Measurements from ENCODE around the gene MAP4. TPM values are rescaled to one million over a fixed set of nuclear protein-coding genes. Genes with fewer than 3 reads are reported as not detected.

MAP4 gene
- total and polyA plus RNA-seq, 2 of the 13 experiments (the other 11 are each of a cell fraction or from before 2014, with no cell fraction given) = 33.1 to 38.7 TPM

GRCh38 chr3:47802734-47803479 is 213.3 kb downstream of the MAP4 start, which contains the start of gene DHX30 (continued):
- TF ChIP-seq TCF7L2 (IDR thresholded peaks at IDR 0.05; ENCODE audit: low read depth, low read length) = no peak
- TF ChIP-seq ZNF225 (CRISPR knock-in tag; IDR thresholded peaks at IDR 0.05) = 0 out of 2 replicates have a peak, but pooled peaks have one; percentile 12
- 0 out of 2 replicates have a peak, but pooled peaks have one; percentile 18 for TF ChIP-seq BORCS8-MEF2B (CRISPR knock-in tag; IDR thresholded peaks at IDR 0.05)
- TF ChIP-seq, protein P1, sequence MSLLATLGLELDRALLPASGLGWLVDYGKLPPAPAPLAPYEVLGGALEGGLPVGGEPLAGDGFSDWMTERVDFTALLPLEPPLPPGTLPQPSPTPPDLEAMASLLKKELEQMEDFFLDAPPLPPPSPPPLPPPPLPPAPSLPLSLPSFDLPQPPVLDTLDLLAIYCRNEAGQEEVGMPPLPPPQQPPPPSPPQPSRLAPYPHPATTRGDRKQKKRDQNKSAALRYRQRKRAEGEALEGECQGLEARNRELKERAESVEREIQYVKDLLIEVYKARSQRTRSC (CRISPR knock-in tag; IDR thresholded peaks at IDR 0.05; ENCODE audit: low read depth) = no peak
- TF ChIP-seq ZNF552 (CRISPR knock-in tag; IDR thresholded peaks at IDR 0.05; ENCODE audit: borderline replicate concordance) = no peak
- TF ChIP-seq SRSF4 (IDR thresholded peaks at IDR 0.05; ENCODE audit: low read depth, low read length, poor library complexity, severe bottlenecking) = no peak
- TF ChIP-seq KLF6 (CRISPR knock-in tag; IDR thresholded peaks at IDR 0.05) = no peak
- TF ChIP-seq POGZ (CRISPR knock-in tag; IDR thresholded peaks at IDR 0.05) = no peak
- TF ChIP-seq ZNF136 (CRISPR knock-in tag; IDR thresholded peaks at IDR 0.05; ENCODE audit: low read depth) = no peak
- no peak for TF ChIP-seq AHR (CRISPR knock-in tag; IDR thresholded peaks at IDR 0.05)
- no peak for TF ChIP-seq ZNF260 (CRISPR knock-in tag; IDR thresholded peaks at IDR 0.05; ENCODE audit: borderline replicate concordance, low read depth)
- TF ChIP-seq, protein P2, sequence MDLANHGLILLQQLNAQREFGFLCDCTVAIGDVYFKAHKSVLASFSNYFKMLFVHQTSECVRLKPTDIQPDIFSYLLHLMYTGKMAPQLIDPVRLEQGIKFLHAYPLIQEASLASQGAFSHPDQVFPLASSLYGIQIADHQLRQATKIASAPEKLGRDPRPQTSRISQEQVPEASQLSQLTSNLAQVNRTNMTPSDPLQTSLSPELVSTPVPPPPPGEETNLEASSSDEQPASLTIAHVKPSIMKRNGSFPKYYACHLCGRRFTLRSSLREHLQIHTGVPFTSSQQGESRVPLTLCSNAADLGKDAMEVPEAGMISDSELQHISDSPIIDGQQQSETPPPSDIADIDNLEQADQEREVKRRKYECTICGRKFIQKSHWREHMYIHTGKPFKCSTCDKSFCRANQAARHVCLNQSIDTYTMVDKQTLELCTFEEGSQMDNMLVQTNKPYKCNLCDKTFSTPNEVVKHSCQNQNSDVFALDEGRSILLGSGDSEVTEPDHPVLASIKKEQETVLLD (CRISPR knock-in tag; IDR thresholded peaks at IDR 0.05; ENCODE audit: low read depth) = peak; percentile 97
- TF ChIP-seq HMGXB4 (CRISPR knock-in tag; IDR thresholded peaks at IDR 0.05; ENCODE audit: borderline replicate concordance in 1 of 2, low read depth in 1 of 2) = peak; percentile 15 to 53; a peak in 2 of 4 replicates
- TF ChIP-seq ZEB1 (IDR thresholded peaks at IDR 0.05; ENCODE audit: insufficient replicate concordance, low read depth) = no peak
- no peak for TF ChIP-seq ZSCAN21 (CRISPR knock-in tag; IDR thresholded peaks at IDR 0.05; ENCODE audit: borderline replicate concordance)
- 0 out of 2 replicates have a peak, but pooled peaks have one; percentile 11 for TF ChIP-seq CREBL2 (CRISPR knock-in tag; IDR thresholded peaks at IDR 0.05; ENCODE audit: borderline replicate concordance)
- 0 out of 2 replicates have a peak, but pooled peaks have one; percentile 29 for TF ChIP-seq ZNF317 (CRISPR knock-in tag; IDR thresholded peaks at IDR 0.05)
- TF ChIP-seq ZFP82 (CRISPR knock-in tag; IDR thresholded peaks at IDR 0.05; ENCODE audit: borderline replicate concordance) = no peak
- no peak for TF ChIP-seq FOXC1 (CRISPR knock-in tag; IDR thresholded peaks at IDR 0.05; ENCODE audit: borderline replicate concordance)
- no peak for TF ChIP-seq ZNF180 (CRISPR knock-in tag; IDR thresholded peaks at IDR 0.05; ENCODE audit: borderline replicate concordance, low read depth)
- TF ChIP-seq ZNF468 (CRISPR knock-in tag; IDR thresholded peaks at IDR 0.05) = no peak
- TF ChIP-seq ZBTB1 (CRISPR knock-in tag; IDR thresholded peaks at IDR 0.05; ENCODE audit: borderline replicate concordance) = no peak
